ENCODE measurements around the gene SPATA2L. TPM values are rescaled to one million over a fixed set of nuclear protein-coding genes. Genes with fewer than 3 reads are reported as not detected.

Gene SPATA2L
- total and polyA plus RNA-seq, 2 of the 13 experiments (the other 11 are each of a cell fraction or from before 2014, with no cell fraction given), result 9.1 to 20.7 TPM

DNA sequence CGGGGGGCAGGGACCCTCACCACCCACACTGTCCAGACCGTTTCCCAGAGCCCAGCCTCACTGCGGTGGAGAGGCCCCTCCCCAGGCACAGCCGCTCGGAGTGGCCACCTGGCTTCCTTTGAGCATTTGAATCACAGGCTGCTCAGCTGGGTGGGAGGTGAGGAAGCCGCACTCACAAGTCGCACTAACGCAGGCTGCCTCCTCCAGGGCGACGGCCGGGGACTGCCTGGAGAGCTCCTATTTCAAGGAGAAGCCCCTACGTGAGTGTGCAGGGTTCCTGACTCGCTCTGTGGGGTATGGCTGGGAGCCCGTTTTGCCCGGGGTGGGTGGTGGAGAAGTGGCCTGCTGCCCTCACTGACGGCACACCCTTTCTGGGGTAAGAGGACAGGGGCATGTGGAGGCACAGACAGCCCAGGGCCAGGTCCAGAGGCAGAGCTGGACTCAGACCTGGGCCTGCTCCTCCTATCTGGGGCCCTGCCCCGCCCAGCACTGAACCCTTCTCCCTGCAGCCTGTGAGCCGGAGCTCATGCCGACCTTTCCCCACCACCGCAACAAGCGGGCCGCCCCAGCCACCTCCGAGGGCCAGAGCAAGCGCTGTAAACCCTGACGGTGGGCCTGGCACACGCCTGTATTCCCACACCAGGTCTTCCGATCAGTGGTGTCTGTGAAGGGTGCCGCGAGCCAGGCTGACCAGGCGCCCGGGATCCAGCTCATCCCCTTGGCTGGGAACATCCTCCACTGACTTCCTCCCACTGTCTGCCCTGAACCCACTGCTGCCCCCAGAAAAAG is 6.2 kb downstream of the SPATA2L start (continued):
- TF ChIP-seq ZBED4 (CRISPR knock-in tag; IDR thresholded peaks at IDR 0.05; ENCODE audit: borderline replicate concordance), result no peak; the same call in 1 of the 2 replicates
- TF ChIP-seq PHB2 (IDR thresholded peaks at IDR 0.05; ENCODE audit: partially characterized antibody), result no peak
- TF ChIP-seq ARID4A (CRISPR knock-in tag; IDR thresholded peaks at IDR 0.05; ENCODE audit: borderline replicate concordance), result peak; percentile 69
- TF ChIP-seq, protein P1, sequence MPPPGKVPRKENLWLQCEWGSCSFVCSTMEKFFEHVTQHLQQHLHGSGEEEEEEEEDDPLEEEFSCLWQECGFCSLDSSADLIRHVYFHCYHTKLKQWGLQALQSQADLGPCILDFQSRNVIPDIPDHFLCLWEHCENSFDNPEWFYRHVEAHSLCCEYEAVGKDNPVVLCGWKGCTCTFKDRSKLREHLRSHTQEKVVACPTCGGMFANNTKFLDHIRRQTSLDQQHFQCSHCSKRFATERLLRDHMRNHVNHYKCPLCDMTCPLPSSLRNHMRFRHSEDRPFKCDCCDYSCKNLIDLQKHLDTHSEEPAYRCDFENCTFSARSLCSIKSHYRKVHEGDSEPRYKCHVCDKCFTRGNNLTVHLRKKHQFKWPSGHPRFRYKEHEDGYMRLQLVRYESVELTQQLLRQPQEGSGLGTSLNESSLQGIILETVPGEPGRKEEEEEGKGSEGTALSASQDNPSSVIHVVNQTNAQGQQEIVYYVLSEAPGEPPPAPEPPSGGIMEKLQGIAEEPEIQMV (CRISPR knock-in tag; IDR thresholded peaks at IDR 0.05; ENCODE audit: low read depth), result no peak
- TF ChIP-seq POLR2G (IDR thresholded peaks at IDR 0.05; ENCODE audit: low read depth, low read length), result peak; percentile 72
- TF ChIP-seq GATA4 (IDR thresholded peaks at IDR 0.05; ENCODE audit: borderline replicate concordance, low read depth), result no peak
- TF ChIP-seq NR0B2 (CRISPR knock-in tag; IDR thresholded peaks at IDR 0.05), result peak; percentile 17; the same call in 1 of the 2 replicates
- TF ChIP-seq, protein P2, sequence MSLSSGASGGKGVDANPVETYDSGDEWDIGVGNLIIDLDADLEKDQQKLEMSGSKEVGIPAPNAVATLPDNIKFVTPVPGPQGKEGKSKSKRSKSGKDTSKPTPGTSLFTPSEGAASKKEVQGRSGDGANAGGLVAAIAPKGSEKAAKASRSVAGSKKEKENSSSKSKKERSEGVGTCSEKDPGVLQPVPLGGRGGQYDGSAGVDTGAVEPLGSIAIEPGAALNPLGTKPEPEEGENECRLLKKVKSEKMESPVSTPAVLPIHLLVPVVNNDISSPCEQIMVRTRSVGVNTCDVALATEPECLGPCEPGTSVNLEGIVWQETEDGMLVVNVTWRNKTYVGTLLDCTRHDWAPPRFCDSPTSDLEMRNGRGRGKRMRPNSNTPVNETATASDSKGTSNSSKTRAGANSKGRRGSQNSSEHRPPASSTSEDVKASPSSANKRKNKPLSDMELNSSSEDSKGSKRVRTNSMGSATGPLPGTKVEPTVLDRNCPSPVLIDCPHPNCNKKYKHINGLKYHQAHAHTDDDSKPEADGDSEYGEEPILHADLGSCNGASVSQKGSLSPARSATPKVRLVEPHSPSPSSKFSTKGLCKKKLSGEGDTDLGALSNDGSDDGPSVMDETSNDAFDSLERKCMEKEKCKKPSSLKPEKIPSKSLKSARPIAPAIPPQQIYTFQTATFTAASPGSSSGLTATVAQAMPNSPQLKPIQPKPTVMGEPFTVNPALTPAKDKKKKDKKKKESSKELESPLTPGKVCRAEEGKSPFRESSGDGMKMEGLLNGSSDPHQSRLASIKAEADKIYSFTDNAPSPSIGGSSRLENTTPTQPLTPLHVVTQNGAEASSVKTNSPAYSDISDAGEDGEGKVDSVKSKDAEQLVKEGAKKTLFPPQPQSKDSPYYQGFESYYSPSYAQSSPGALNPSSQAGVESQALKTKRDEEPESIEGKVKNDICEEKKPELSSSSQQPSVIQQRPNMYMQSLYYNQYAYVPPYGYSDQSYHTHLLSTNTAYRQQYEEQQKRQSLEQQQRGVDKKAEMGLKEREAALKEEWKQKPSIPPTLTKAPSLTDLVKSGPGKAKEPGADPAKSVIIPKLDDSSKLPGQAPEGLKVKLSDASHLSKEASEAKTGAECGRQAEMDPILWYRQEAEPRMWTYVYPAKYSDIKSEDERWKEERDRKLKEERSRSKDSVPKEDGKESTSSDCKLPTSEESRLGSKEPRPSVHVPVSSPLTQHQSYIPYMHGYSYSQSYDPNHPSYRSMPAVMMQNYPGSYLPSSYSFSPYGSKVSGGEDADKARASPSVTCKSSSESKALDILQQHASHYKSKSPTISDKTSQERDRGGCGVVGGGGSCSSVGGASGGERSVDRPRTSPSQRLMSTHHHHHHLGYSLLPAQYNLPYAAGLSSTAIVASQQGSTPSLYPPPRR (CRISPR knock-in tag; IDR thresholded peaks at IDR 0.05; ENCODE audit: borderline replicate concordance), result 0 out of 2 replicates have a peak, but pooled peaks have one; percentile 26
